Astrocyte (in vitro differentiated cells and primary cell): ENCODE data around the gene JAKMIP1.

Source experiments
- EZH2 ChIP-seq: IDR thresholded peaks from 2 replicates; pipeline ENCODE4 v1.6.1; 2012; ENCODE audit warnings: mild to moderate bottlenecking, low read length, inconsistent platforms; ENCODE audit not compliant: insufficient read depth
- TF ChIP-seq, protein P1 (sequence below): IDR thresholded peaks from 2 replicates; pipeline ENCODE4 v1.5.1; 2011; ENCODE audit warnings: low read depth, mild to moderate bottlenecking, inconsistent platforms, low read length, moderate library complexity; ENCODE audit not compliant: insufficient read depth

DNA sequence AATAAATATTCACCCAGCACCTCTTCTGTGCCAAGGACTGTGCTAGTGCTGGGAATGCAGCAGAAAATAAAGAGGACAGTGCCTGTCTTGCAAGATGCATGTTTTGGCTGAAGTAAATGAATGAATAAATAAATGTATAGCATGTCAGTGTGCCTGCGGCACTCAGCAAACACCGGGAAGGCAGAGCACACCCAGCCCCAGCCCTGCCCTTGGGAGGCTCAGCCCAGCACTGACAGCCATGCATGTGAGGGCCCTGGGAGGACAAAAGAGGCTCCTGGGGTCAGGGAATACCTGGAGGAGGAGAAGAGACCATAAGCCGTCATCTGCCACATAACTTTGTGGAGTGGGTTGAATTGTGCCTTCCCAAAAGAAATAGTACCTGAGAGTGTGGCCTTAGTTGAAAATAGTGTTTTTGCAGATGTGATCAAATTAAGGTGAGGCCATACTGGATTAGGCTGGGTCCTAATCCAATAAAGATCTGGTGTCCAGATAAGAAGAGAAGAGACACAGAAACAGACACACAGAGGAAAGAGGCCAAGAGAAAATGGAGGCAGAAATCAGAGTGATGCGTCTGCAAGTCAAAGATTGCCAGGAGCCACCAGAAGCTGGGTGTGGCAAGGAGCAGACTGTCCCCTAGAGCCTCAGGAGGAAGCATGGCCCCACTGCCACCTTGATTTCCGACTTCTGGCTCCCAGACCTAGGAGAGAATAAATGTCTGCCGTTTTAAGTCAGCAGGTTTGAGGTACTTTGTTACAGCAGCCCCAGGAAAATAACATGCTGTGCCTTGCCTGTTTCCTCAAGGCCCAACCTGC is 198.5 kb downstream of the JAKMIP1 start:
- TF ChIP-seq, protein P1, sequence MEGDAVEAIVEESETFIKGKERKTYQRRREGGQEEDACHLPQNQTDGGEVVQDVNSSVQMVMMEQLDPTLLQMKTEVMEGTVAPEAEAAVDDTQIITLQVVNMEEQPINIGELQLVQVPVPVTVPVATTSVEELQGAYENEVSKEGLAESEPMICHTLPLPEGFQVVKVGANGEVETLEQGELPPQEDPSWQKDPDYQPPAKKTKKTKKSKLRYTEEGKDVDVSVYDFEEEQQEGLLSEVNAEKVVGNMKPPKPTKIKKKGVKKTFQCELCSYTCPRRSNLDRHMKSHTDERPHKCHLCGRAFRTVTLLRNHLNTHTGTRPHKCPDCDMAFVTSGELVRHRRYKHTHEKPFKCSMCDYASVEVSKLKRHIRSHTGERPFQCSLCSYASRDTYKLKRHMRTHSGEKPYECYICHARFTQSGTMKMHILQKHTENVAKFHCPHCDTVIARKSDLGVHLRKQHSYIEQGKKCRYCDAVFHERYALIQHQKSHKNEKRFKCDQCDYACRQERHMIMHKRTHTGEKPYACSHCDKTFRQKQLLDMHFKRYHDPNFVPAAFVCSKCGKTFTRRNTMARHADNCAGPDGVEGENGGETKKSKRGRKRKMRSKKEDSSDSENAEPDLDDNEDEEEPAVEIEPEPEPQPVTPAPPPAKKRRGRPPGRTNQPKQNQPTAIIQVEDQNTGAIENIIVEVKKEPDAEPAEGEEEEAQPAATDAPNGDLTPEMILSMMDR, result no peak
- TF ChIP-seq EZH2, result no peak
